SK-N-SH treated with all-trans-retinoic acid at 6 μM for 48 hours (cell line): Measurements from ENCODE around the gene ITPR2.
A peak's percentile ranks its signal among the peaks of the same experiment; 100 is the strongest.
"Not testable (repeated sequence)": the region's sequence is repeated elsewhere in the genome, so short reads cannot be mapped to it uniquely, and the experiment has no call there.

Source experiments
- ATAC-seq: fragments of 200-7000 bp; cut with Tn5 transposase; 3 replicates; pipeline ENCODE4 v1.9.1; 2020; ENCODE audit warnings: mild to moderate bottlenecking, moderate library complexity
- ARNTL ChIP-seq: fragments of 450-650 bp; formaldehyde crosslinking; IDR thresholded peaks from 2 replicates; pipeline ENCODE4 v1.5.0; 2020; ENCODE audit warnings: low read depth, mild to moderate bottlenecking, moderate library complexity, borderline replicate concordance
- BACH2 ChIP-seq: fragments of 250-450 bp; sonication (Bioruptor Pico); IDR thresholded peaks from 2 replicates; pipeline ENCODE4 v1.9.0; 2021; ENCODE audit warnings: mild to moderate bottlenecking, borderline replicate concordance
- CREB5 ChIP-seq: fragments of 250-450 bp; sonication (Bioruptor Pico); IDR thresholded peaks from 2 replicates; pipeline ENCODE4 v1.5.1; 2020; ENCODE audit warnings: low read depth, mild to moderate bottlenecking, moderate library complexity
- CSDC2 ChIP-seq: fragments of 250-450 bp; sonication (Bioruptor Pico); IDR thresholded peaks from 2 replicates; pipeline ENCODE4 v1.5.0; 2020; ENCODE audit warnings: mild to moderate bottlenecking, moderate library complexity
- ESRRG ChIP-seq: fragments of 250-450 bp; sonication (Bioruptor Pico); IDR thresholded peaks from 2 replicates; pipeline ENCODE4 v1.6.1; 2021; ENCODE audit warnings: mild to moderate bottlenecking
- GLIS3 ChIP-seq: fragments of 250-450 bp; sonication (Bioruptor Pico); IDR thresholded peaks from 2 replicates; pipeline ENCODE4 v1.5.0; 2020; ENCODE audit warnings: mild to moderate bottlenecking, moderate library complexity
- OSR1 ChIP-seq: fragments of 250-450 bp; sonication (Bioruptor Pico); IDR thresholded peaks from 2 replicates; pipeline ENCODE4 v1.8.0; 2022; ENCODE audit warnings: moderate library complexity, mild to moderate bottlenecking, inconsistent platforms
- PATZ1 ChIP-seq: fragments of 250-450 bp; sonication (Bioruptor Pico); IDR thresholded peaks from 2 replicates; pipeline ENCODE4 v1.8.0; 2020; ENCODE audit warnings: mild to moderate bottlenecking, moderate library complexity, borderline replicate concordance
- POU6F1 ChIP-seq: fragments of 250-450 bp; sonication (Bioruptor Pico); IDR thresholded peaks from 2 replicates; pipeline ENCODE4 v1.8.0; 2021; ENCODE audit warnings: low read depth, mild to moderate bottlenecking, moderate library complexity, borderline replicate concordance
- PPARA ChIP-seq: fragments of 250-450 bp; sonication (Bioruptor Pico); IDR thresholded peaks from 2 replicates; pipeline ENCODE4 v1.5.0; 2020; ENCODE audit warnings: mild to moderate bottlenecking, borderline replicate concordance
- RARB ChIP-seq: fragments of 250-450 bp; sonication (Bioruptor Pico); IDR thresholded peaks from 2 replicates; pipeline ENCODE4 v1.8.0; 2021; ENCODE audit warnings: mild to moderate bottlenecking, moderate library complexity
- SNAI2 ChIP-seq: fragments of 250-450 bp; sonication (Bioruptor Pico); IDR thresholded peaks from 2 replicates; pipeline ENCODE4 v1.5.0; 2020; ENCODE audit warnings: mild to moderate bottlenecking, moderate library complexity
- TCF4 ChIP-seq: fragments of 250-450 bp; sonication (Bioruptor Pico); IDR thresholded peaks from 2 replicates; pipeline ENCODE4 v1.8.0; 2021; ENCODE audit warnings: mild to moderate bottlenecking, moderate library complexity, borderline replicate concordance
- TSHZ2 ChIP-seq: fragments of 250-450 bp; sonication (Bioruptor Pico); IDR thresholded peaks from 2 replicates; pipeline ENCODE4 v1.5.0; 2020; ENCODE audit warnings: mild to moderate bottlenecking, moderate library complexity
- ZC3H10 ChIP-seq: fragments of 250-450 bp; sonication (Bioruptor Pico); IDR thresholded peaks from 2 replicates; pipeline ENCODE4 v1.5.1; 2021; ENCODE audit warnings: mild to moderate bottlenecking, moderate library complexity
- ZFP3 ChIP-seq: fragments of 250-450 bp; sonication (Bioruptor Pico); IDR thresholded peaks from 2 replicates; pipeline ENCODE4 v1.5.0; 2020; ENCODE audit warnings: mild to moderate bottlenecking, moderate library complexity
- ZNF565 ChIP-seq: fragments of 450-650 bp; formaldehyde crosslinking; conservative IDR thresholded peaks from 2 replicates; pipeline ENCODE4 v1.5.0; 2020; ENCODE audit warnings: low read depth, mild to moderate bottlenecking, moderate library complexity
- ZNF70 ChIP-seq: fragments of 450-650 bp; formaldehyde crosslinking; IDR thresholded peaks from 2 replicates; pipeline ENCODE4 v1.5.0; 2020; ENCODE audit warnings: mild to moderate bottlenecking, moderate library complexity

Gene ITPR2

GRCh38 chr12:26319511-26319910 is 513.5 kb downstream of the ITPR2 start (continued):
- TF ChIP-seq OSR1 (no peak), ZNF565 (CRISPR knock-in tag) (no peak), PATZ1 (no peak), SNAI2 (CRISPR knock-in tag) (no peak), CSDC2 (CRISPR knock-in tag) (no peak)

- peak; percentile 86 for ATAC-seq
- no peak for TF ChIP-seq OSR1
- TF ChIP-seq ZFP3 = peak; percentile 43; the same call in 1 of the 2 replicates
Measured at GRCh38 chr12:26318661-26319068, 514.3 kb downstream of the ITPR2 start.

- ATAC-seq = peak; percentile 92
- TF ChIP-seq POU6F1 (CRISPR knock-in tag) = no peak
- TF ChIP-seq TSHZ2 = no peak
- TF ChIP-seq ESRRG = no peak
- TF ChIP-seq ZNF70 (CRISPR knock-in tag) = no peak
- TF ChIP-seq GLIS3 (CRISPR knock-in tag) = no peak
- TF ChIP-seq ZC3H10 (CRISPR knock-in tag) = no peak
- TF ChIP-seq BACH2 = no peak
- TF ChIP-seq RARB (CRISPR knock-in tag) = no peak
- no peak for TF ChIP-seq TCF4 (CRISPR knock-in tag)
- TF ChIP-seq PPARA (CRISPR knock-in tag) = no peak
- no peak for TF ChIP-seq CREB5 (CRISPR knock-in tag)
- no peak for TF ChIP-seq CSDC2 (CRISPR knock-in tag)
- no peak for TF ChIP-seq PATZ1
- TF ChIP-seq ZNF565 (CRISPR knock-in tag) = no peak
- TF ChIP-seq ARNTL (CRISPR knock-in tag) = no peak
Measured at GRCh38 chr12:26317942-26318575, 514.9 kb downstream of the ITPR2 start.

- ATAC-seq = not testable (repeated sequence)
Measured at GRCh38 chr12:26314103-26314502, 518.9 kb downstream of the ITPR2 start.

- ATAC-seq = not testable (repeated sequence)
Measured at GRCh38 chr12:26310489-26310888, 522.5 kb downstream of the ITPR2 start.
